GM18858 (cell line): Measurements from ENCODE around the gene ANKS1A.
"Not testable (repeated sequence)": the region's sequence is repeated elsewhere in the genome, so short reads cannot be mapped to it uniquely, and the experiment has no call there.

Experiments used
- ATAC-seq: cut with Tn5 transposase; IDR thresholded peaks from one replicate; pipeline ENCODE4 v1.9.1; 2021; ENCODE audit not compliant: unreplicated experiment

Gene ANKS1A

GRCh38 chr6:34877869-34878485, 11.1 kb upstream of the ANKS1A start:
- no peak for ATAC-seq

- not testable (repeated sequence) for ATAC-seq
These were observed 5.0 kb upstream of the ANKS1A start for GRCh38 chr6:34884073-34884472.

GRCh38 chr6:34884996-34885395, 4.1 kb upstream of the ANKS1A start:
- no peak for ATAC-seq

- ATAC-seq = not testable (repeated sequence)
These were observed 3.2 kb upstream of the ANKS1A start for GRCh38 chr6:34885837-34886236.

- peak; percentile 67 for ATAC-seq
These were observed 1.1 kb upstream of the ANKS1A start, which contains the start of gene TAF11 for GRCh38 chr6:34887753-34888513. TSS of gene TAF11 (minus strand) at chr6:34888042. CDS start at chr6:34887957, 85 bp downstream.

- no peak for ATAC-seq
These were observed 570 bp upstream of the ANKS1A start for GRCh38 chr6:34888514-34888856.

- ATAC-seq = no peak
These were observed 1.5 kb downstream of the ANKS1A start for GRCh38 chr6:34890533-34890925.

- ATAC-seq = no peak
These were observed 2.2 kb downstream of the ANKS1A start for GRCh38 chr6:34891296-34891695.

- no peak for ATAC-seq
These were observed 5.6 kb downstream of the ANKS1A start for GRCh38 chr6:34894693-34895092.

GRCh38 chr6:34897130-34897529, 8.1 kb downstream of the ANKS1A start:
- ATAC-seq = no peak

GRCh38 chr6:34897716-34898115, 8.7 kb downstream of the ANKS1A start:
- no peak for ATAC-seq

- not testable (repeated sequence) for ATAC-seq
These were observed 10.7 kb downstream of the ANKS1A start for GRCh38 chr6:34899748-34900147.

- ATAC-seq = no peak
These were observed 11.4 kb downstream of the ANKS1A start for GRCh38 chr6:34900321-34901031.

GRCh38 chr6:34901930-34902329, 12.9 kb downstream of the ANKS1A start:
- no peak for ATAC-seq

- no peak for ATAC-seq
These were observed 16.0 kb downstream of the ANKS1A start for GRCh38 chr6:34904990-34905613.

GRCh38 chr6:34906826-34907225, 17.8 kb downstream of the ANKS1A start:
- no peak for ATAC-seq

GRCh38 chr6:34908194-34908593, 19.1 kb downstream of the ANKS1A start:
- ATAC-seq = no peak

- ATAC-seq = no peak
These were observed 20.3 kb downstream of the ANKS1A start for GRCh38 chr6:34909320-34909883.

- no peak for ATAC-seq
These were observed 22.8 kb downstream of the ANKS1A start for GRCh38 chr6:34911822-34912221.

- ATAC-seq = peak; percentile 53
These were observed 23.8 kb downstream of the ANKS1A start for GRCh38 chr6:34912715-34913464.
